SU-DHL-6 (cell line): Measurements from ENCODE around the gene HEBP1.

ENCODE experiments used
- H2AFZ ChIP-seq: fragments of 200-600 bp; sonication (generic); 2 replicates; pipeline ENCODE4 v1.6.1; 2014; ENCODE audit warnings: low read depth, mild to moderate bottlenecking, moderate library complexity, mixed read lengths, antibody characterized with exemption, low read length; ENCODE audit not compliant: severe bottlenecking
- H3F3A ChIP-seq: fragments of 200-600 bp; shearing (Covaris generic); 2 replicates; pipeline ENCODE4 v1.6.0; 2016; ENCODE audit warnings: antibody characterized with exemption, mild to moderate bottlenecking; ENCODE audit not compliant: insufficient read depth
- H3K27ac ChIP-seq: fragments of 200-600 bp; sonication (generic); 2 replicates; pipeline ENCODE4 v1.5.1; 2016; ENCODE audit warnings: low read depth, mild to moderate bottlenecking, low read length, moderate library complexity, mixed read lengths
- H3K27me3 ChIP-seq: fragments of 200-600 bp; sonication (generic), shearing (Covaris generic); 2 replicates; pipeline ENCODE4 v1.6.0; 2014; ENCODE audit warnings: mild to moderate bottlenecking, low read length
- H3K36me3 ChIP-seq: fragments of 200-600 bp; sonication (generic); 2 replicates; pipeline ENCODE4 v1.6.1; 2014; ENCODE audit warnings: mild to moderate bottlenecking, low read length, mixed read lengths
- H3K4me2 ChIP-seq: fragments of 300-600, 200-600 bp; shearing (Covaris generic), sonication (generic); 2 replicates; pipeline ENCODE4 v1.6.0; 2014; ENCODE audit warnings: low read length, low read depth, mild to moderate bottlenecking; ENCODE audit not compliant: poor library complexity, severe bottlenecking
- H3K4me3 ChIP-seq: fragments of 200-600 bp; sonication (generic); 2 replicates; pipeline ENCODE4 v1.5.1; 2014; ENCODE audit warnings: antibody characterized with exemption, low read length, mild to moderate bottlenecking, mixed read lengths; ENCODE audit not compliant: insufficient read depth, poor library complexity, severe bottlenecking
- H3K79me2 ChIP-seq: fragments of 200-600 bp; sonication (generic); 2 replicates; pipeline ENCODE4 v1.6.1; 2014; ENCODE audit warnings: mild to moderate bottlenecking, low read length, moderate library complexity; ENCODE audit not compliant: insufficient read depth
- H3K9ac ChIP-seq: fragments of 200-600 bp; sonication (generic); 2 replicates; pipeline ENCODE4 v1.7.0; 2014; ENCODE audit warnings: mild to moderate bottlenecking, low read length
- H3K9me2 ChIP-seq: fragments of 200-600 bp; sonication (generic); replicated peaks from 2 replicates; pipeline ENCODE4 v1.6.1; 2014; ENCODE audit warnings: low read length; ENCODE audit not compliant: insufficient read depth
- H3K9me3 ChIP-seq: fragments of 200-600 bp; sonication (generic); 2 replicates; pipeline ENCODE4 v1.6.1; 2014; ENCODE audit warnings: low read length, mixed read lengths; ENCODE audit not compliant: insufficient read depth
- H4K20me1 ChIP-seq: fragments of 200-600 bp; sonication (generic); 2 replicates; pipeline ENCODE4 v1.6.1; 2014; ENCODE audit warnings: low read depth, mild to moderate bottlenecking, antibody characterized with exemption, low read length, moderate library complexity, mixed read lengths
- EZH2phosphoT487 ChIP-seq: fragments of 200-600 bp; sonication (generic), shearing (Covaris generic); conservative IDR thresholded peaks from 2 replicates; pipeline ENCODE4 v1.6.1; 2018; ENCODE audit warnings: mild to moderate bottlenecking, antibody characterized with exemption, low read length, moderate library complexity, mixed read lengths
- TF ChIP-seq, protein P1 (sequence below): fragments of 200-600 bp; sonication (generic); IDR thresholded peaks from one replicate; pipeline ENCODE4 v1.5.1; 2017; ENCODE audit warnings: antibody characterized with exemption, mild to moderate bottlenecking, low read length, moderate library complexity; ENCODE audit not compliant: insufficient read depth, poor library complexity, severe bottlenecking

Gene HEBP1

DNA sequence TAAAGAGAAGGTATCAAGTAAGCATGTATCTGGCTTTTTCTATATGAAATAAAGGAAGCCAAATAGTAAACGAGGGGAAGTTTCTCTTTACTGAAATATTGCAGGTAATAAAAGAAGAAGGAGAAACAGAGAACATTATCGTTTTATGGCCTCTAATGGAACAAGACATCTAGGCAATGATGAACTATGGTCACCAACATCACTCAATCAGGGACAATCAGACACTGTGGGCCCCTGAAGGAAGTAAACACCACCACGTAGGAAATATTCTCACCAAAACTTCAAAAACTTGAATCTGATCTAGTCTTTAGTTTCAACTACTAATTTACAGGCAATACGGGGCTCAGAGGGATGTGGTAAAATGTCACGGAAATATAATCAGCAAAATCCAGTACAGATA is 15.9 kb downstream of the HEBP1 start:
- no peaks in the 10 kb centered on the region for H3K79me2 ChIP-seq
- no peaks in the 10 kb centered on the region for H3F3A ChIP-seq
- no peaks in the 10 kb centered on the region for H3K36me3 ChIP-seq
- no peaks in the 10 kb centered on the region for H3K9me2 ChIP-seq
- no peaks in the 10 kb centered on the region for H4K20me1 ChIP-seq
- no peak overlapping the region for H3K9ac ChIP-seq
- H3K4me3 ChIP-seq: no peak overlapping the region
- H3K27me3 ChIP-seq: no peaks in the 10 kb centered on the region
- TF ChIP-seq, protein P1, sequence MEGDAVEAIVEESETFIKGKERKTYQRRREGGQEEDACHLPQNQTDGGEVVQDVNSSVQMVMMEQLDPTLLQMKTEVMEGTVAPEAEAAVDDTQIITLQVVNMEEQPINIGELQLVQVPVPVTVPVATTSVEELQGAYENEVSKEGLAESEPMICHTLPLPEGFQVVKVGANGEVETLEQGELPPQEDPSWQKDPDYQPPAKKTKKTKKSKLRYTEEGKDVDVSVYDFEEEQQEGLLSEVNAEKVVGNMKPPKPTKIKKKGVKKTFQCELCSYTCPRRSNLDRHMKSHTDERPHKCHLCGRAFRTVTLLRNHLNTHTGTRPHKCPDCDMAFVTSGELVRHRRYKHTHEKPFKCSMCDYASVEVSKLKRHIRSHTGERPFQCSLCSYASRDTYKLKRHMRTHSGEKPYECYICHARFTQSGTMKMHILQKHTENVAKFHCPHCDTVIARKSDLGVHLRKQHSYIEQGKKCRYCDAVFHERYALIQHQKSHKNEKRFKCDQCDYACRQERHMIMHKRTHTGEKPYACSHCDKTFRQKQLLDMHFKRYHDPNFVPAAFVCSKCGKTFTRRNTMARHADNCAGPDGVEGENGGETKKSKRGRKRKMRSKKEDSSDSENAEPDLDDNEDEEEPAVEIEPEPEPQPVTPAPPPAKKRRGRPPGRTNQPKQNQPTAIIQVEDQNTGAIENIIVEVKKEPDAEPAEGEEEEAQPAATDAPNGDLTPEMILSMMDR: no peak
- TF ChIP-seq EZH2phosphoT487: no peak
- H3K9me3 ChIP-seq: no peaks in the 10 kb centered on the region
- no peak overlapping the region for H3K4me2 ChIP-seq
- H3K27ac ChIP-seq: no peak overlapping the region
- no peak overlapping the region for H2AFZ ChIP-seq

GRCh38 chr12:12983420-12984035 is 16.5 kb downstream of the HEBP1 start:
- Histone ChIP-seq H2AFZ (no peak overlapping the region), H3K9me2 (no peaks in the 10 kb centered on the region), H3K4me3 (no peak overlapping the region), H3K36me3 (no peaks in the 10 kb centered on the region), H3K27me3 (no peaks in the 10 kb centered on the region), H3K9ac (no peak overlapping the region), H3K27ac (no peak overlapping the region), H3K4me2 (no peak overlapping the region), H3K9me3 (no peaks in the 10 kb centered on the region), H3K79me2 (no peaks in the 10 kb centered on the region), H4K20me1 (no peaks in the 10 kb centered on the region), H3F3A (no peaks in the 10 kb centered on the region)
- TF ChIP-seq, protein P1: no peak
- TF ChIP-seq EZH2phosphoT487: no peak

DNA sequence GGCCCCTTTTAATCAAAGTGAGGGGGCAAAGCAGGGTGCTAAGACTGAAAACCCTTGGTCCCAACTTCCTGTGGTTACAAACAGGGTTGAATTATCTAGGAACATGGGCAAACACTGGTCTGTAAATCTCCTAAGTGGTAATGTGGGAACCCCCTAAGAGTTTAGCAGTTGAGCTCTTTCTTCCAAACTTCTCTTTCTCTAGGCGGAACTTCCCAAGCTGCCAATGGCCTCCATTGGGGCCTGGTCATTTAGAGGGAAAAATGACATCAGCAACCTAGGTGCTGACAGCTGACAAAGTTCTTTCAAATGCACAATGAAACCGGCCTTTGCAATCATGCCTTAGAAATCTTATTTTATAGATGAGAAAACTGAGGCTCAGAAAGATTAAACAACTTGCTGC is 17.7 kb downstream of the HEBP1 start:
- no peak overlapping the region for H3K9ac ChIP-seq
- H3K4me3 ChIP-seq: no peak overlapping the region

More for the DNA sequence above, 17.7 kb downstream of the HEBP1 start:
- no peak overlapping the region for H3K27ac ChIP-seq
- H3K9me3 ChIP-seq: no peaks in the 10 kb centered on the region
- no peaks in the 10 kb centered on the region for H3K27me3 ChIP-seq
- no peaks in the 10 kb centered on the region for H3K79me2 ChIP-seq
- H3K36me3 ChIP-seq: no peaks in the 10 kb centered on the region
- H3K4me2 ChIP-seq: no peak overlapping the region
- TF ChIP-seq EZH2phosphoT487: no peak
- TF ChIP-seq, protein P1: no peak
- no peaks in the 10 kb centered on the region for H3F3A ChIP-seq
- no peak overlapping the region for H2AFZ ChIP-seq
- H4K20me1 ChIP-seq: no peaks in the 10 kb centered on the region
- no peaks in the 10 kb centered on the region for H3K9me2 ChIP-seq
